Measurements from ENCODE around the gene RPL18. TPM values are rescaled to one million over a fixed set of nuclear protein-coding genes. Genes with fewer than 3 reads are reported as not detected.
"Not testable (repeated sequence)": the region's sequence is repeated elsewhere in the genome, so short reads cannot be mapped to it uniquely, and the experiment has no call there.

RPL18 gene
- total RNA-seq, 6 donors from 2014 or later, result 950 to 1,930 (median 1,443) TPM

DNA sequence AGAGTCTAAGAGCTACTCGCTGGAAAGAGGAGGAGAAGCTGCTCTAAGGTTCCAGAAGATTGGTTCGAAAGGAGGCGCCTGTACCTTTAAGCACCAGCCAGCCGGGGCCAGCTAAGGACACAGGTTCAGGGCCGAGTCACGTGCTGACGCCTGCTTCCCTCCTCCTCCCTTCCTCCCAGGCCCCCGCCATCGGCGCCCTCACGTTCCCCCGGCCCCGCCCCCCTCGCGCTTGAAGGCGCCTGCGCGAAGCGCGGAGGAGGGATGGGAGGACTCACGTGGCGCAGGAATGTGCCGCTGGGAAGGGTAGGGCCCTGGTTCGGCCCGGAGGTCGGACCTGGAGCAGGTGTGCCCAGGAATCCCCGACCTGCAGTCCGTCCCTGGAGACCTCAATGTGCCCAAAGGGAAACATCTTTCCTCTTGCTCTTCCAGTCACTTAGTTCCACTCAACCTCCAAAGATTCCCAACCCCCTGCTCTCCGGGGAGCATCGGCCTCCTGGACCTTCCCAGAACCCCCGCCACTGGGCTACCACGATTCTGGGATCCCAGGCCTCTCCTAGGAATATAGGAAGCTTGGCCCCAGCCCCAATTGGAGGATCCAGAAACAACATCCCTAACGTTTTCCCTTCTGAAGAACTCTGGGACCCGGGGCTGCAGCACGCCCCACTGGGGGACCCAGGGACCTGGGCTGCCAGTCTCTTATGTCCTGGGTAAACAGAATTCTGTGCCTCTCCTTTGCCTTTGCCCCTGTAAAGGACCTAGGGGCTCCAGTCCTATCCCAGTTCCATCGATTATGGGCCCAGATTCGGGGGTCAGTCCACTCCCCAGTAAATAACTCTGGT lies 15.7 kb upstream of the RPL18 start:
- H3K9me3 ChIP-seq, result no peaks in the 10 kb centered on the region
- H3K4me3 ChIP-seq, result peak overlapping the region in 3 of 4 donors; percentile 66 to 82 (median 77)
- H3K27ac ChIP-seq, result peak overlapping the region; percentile 92 to 97 (median 95)
- 6 to 7% methylated on average over 15 to 34 of the region's 37 CpGs for WGBS, 2 donors
- peaks cover 74 to 85% (median 77%) of the 10 kb centered on the region in 4 donors for H3K4me1 ChIP-seq
- peaks cover 0 to 4% (median 0%) of the 10 kb centered on the region in 4 donors for H3K36me3 ChIP-seq
- no peaks in the 10 kb centered on the region for H3K27me3 ChIP-seq
- TF ChIP-seq EP300 (IDR thresholded peaks at IDR 0.05) (peak in 1 of 4 donors; percentile 82), POLR2AphosphoS5 (IDR thresholded peaks at IDR 0.05) (peak; percentile 68 to 95), POLR2A (IDR thresholded peaks at IDR 0.05) (peak in 2 of 4 donors; percentile 39 to 85)
- TF ChIP-seq, protein P1, sequence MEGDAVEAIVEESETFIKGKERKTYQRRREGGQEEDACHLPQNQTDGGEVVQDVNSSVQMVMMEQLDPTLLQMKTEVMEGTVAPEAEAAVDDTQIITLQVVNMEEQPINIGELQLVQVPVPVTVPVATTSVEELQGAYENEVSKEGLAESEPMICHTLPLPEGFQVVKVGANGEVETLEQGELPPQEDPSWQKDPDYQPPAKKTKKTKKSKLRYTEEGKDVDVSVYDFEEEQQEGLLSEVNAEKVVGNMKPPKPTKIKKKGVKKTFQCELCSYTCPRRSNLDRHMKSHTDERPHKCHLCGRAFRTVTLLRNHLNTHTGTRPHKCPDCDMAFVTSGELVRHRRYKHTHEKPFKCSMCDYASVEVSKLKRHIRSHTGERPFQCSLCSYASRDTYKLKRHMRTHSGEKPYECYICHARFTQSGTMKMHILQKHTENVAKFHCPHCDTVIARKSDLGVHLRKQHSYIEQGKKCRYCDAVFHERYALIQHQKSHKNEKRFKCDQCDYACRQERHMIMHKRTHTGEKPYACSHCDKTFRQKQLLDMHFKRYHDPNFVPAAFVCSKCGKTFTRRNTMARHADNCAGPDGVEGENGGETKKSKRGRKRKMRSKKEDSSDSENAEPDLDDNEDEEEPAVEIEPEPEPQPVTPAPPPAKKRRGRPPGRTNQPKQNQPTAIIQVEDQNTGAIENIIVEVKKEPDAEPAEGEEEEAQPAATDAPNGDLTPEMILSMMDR (IDR thresholded peaks at IDR 0.05), result peak in 1 of 6 experiments; percentile 16
- peak; percentile 98 to 99 for DNase-seq
- peak; percentile 76 for ATAC-seq (ENCODE audit: low FRiP score in 2 of 2)

DNA sequence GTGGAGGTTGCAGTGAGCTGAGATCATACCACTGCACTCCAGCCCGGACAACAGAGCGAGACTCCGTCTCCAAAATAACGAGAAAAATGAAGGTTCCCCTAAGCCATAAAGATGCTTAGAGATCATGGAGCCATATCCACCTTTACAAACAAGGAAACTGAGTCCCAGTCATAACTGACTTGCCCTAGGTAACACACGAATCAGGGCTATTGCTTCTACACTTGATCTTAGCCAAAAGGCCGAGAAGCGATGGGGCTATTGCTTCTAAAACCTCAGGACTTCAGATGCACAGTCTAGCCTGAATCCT lies 15.0 kb upstream of the RPL18 start:
- Histone ChIP-seq H3K27me3 (no peaks in the 10 kb centered on the region), H3K9me3 (no peaks in the 10 kb centered on the region), H3K36me3 (peaks cover 0 to 7% (median 0%) of the 10 kb centered on the region in 4 donors), H3K4me3 (peak overlapping the region in 2 of 4 donors; percentile 77 to 82), H3K4me1 (peaks cover 74 to 84% (median 78%) of the 10 kb centered on the region in 4 donors), H3K27ac (peak overlapping the region; percentile 77 to 97 (median 93))
- no peak for ATAC-seq (ENCODE audit: low FRiP score in 2 of 2)
- TF ChIP-seq, protein P1 (IDR thresholded peaks at IDR 0.05), result no peak
- TF ChIP-seq EP300 (IDR thresholded peaks at IDR 0.05), result no peak
- TF ChIP-seq POLR2A (IDR thresholded peaks at IDR 0.05), result no peak
- no peak for TF ChIP-seq POLR2AphosphoS5 (IDR thresholded peaks at IDR 0.05)
- WGBS, 2 donors, result 39 to 57% methylated on average over 7 of the region's 7 CpGs
- DNase-seq, result no peak

DNA sequence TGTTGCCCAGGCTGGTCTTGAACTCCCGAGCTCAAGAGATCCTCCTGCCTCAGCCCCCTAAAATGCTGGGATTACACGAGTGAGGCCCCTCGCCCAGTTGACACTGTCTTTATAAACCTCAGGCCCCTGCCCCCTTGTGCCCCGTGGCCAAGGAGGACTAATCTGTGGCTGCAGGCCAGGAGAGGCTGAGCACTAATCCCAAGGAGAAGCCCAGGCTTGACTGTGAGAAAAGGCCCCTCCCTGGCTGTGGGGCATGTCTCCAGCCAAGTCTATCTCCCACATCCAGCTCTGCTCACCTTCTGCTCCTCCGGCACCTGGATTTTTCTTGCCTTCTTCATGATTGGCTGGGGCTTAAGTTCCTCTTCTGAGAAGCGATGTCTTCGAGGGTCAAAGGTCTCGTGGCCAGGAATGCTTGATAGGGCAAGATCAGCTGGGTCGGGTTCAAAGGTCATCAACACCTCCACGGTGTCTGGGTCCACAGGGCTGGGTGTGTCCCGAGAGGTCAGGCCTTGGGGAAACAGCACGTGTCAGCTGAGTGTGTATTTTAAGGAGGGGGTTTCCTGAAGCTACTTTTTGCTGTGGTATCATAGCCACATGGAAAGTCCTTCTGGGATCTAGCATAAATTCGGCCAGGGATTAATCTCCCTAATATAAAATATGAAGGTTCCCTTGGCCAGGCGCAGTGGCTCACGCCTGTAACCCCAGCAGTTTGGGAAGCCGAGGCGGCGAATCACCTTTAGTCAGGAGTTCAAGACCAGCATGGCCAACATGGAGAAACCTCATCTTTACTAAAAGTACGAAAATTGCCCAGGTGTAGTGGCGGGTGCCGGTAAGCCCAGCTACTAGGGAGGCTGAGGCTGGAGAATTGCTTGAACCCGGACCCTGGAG lies 14.4 kb upstream of the RPL18 start:
- H3K36me3 ChIP-seq, result peaks cover 0 to 7% (median under 1%) of the 10 kb centered on the region in 4 donors
- no peaks in the 10 kb centered on the region for H3K9me3 ChIP-seq
- peak overlapping the region; percentile 77 to 97 (median 93) for H3K27ac ChIP-seq
- no peak for TF ChIP-seq POLR2A (IDR thresholded peaks at IDR 0.05)
- no peak for TF ChIP-seq EP300 (IDR thresholded peaks at IDR 0.05)
- TF ChIP-seq POLR2AphosphoS5 (IDR thresholded peaks at IDR 0.05), result no peak
- TF ChIP-seq, protein P1 (IDR thresholded peaks at IDR 0.05), result no peak
- H3K4me3 ChIP-seq, result peak overlapping the region in 1 of 4 donors; percentile 77
- DNase-seq (peak in 1 of 2 donors; percentile 26), ATAC-seq (ENCODE audit: low FRiP score in 2 of 2) (no peak)
- 77 to 86% methylated on average over 15 to 22 of the region's 22 CpGs for WGBS, 2 donors
- no peaks in the 10 kb centered on the region for H3K27me3 ChIP-seq
- H3K4me1 ChIP-seq, result peaks cover 69 to 79% (median 74%) of the 10 kb centered on the region in 4 donors

DNA sequence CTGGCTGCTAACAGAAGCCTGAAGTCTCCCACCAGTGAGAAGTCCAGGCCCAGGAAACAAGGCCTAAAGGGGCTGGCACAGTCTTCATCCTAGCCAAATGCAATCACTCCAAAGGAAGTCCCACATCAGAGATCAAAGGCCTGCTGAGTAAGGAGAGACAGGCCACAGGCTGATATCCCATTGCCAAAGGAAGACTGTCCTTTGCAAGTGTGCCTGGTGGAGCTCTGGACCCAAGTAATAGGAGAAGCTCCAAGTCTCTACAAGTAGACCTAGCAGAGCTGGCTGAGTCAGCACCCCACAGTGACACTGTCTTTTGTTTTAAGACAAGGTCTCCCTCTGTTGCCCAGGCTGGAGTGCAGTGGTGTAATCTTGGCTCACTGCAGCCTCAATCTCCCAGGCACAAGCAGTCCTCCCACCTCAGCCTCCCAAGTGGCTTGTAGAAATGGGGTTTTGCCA lies 13.7 kb upstream of the RPL18 start:
- DNase-seq (peak in 1 of 2 donors; percentile 31), ATAC-seq (ENCODE audit: low FRiP score in 2 of 2) (no peak)
- no peak for TF ChIP-seq EP300 (IDR thresholded peaks at IDR 0.05)
- TF ChIP-seq POLR2A (IDR thresholded peaks at IDR 0.05), result no peak
- no peak for TF ChIP-seq POLR2AphosphoS5 (IDR thresholded peaks at IDR 0.05)
- TF ChIP-seq, protein P1 (IDR thresholded peaks at IDR 0.05), result no peak
- no peaks in the 10 kb centered on the region for H3K27me3 ChIP-seq
- no peaks in the 10 kb centered on the region for H3K9me3 ChIP-seq
- peaks cover 0 to 10% (median 2%) of the 10 kb centered on the region in 4 donors for H3K36me3 ChIP-seq
- no peak overlapping the region for H3K4me3 ChIP-seq
- H3K4me1 ChIP-seq, result peaks cover 67 to 77% (median 72%) of the 10 kb centered on the region in 4 donors
- H3K27ac ChIP-seq, result peak overlapping the region; percentile 77 to 97 (median 93)

DNA sequence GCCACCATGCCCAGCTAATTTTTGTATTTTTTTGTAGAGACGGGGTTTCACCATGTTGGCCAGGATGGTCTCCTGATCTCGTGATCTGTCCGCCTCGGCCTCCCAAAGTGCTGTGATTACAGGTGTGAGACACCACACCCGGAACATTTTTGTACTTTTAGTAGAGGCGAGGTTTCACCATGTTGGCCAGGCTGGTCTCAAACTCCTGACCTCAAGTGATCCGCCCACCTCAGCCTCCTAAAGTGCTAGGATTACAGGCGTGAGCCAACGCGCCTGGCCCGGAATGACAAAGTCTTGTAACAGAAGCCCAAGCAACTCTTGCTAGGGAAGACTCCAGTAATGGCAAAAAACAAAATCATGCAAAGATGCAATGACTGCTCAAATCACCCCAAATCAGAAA lies 13.3 kb upstream of the RPL18 start:
- Histone ChIP-seq H3K4me1 (peaks cover 67 to 76% (median 71%) of the 10 kb centered on the region in 4 donors), H3K27ac (peak overlapping the region; percentile 77 to 97 (median 93)), H3K36me3 (peaks cover 0 to 13% (median 2%) of the 10 kb centered on the region in 4 donors)
- H3K9me3 ChIP-seq; ATAC-seq (ENCODE audit: low FRiP score in 2 of 2); H3K27me3 ChIP-seq; DNase-seq; H3K4me3 ChIP-seq: not testable (repeated sequence)
- 93 to 95% methylated on average over 11 of the region's 11 CpGs for WGBS, 2 donors
